ENCODE results near the gene NIF3L1. TPM values are rescaled to one million over a fixed set of nuclear protein-coding genes. Genes with fewer than 3 reads are reported as not detected.

NIF3L1 gene
- total RNA-seq, 2 donors from 2014 or later, result 7.3 to 7.6 TPM

DNA sequence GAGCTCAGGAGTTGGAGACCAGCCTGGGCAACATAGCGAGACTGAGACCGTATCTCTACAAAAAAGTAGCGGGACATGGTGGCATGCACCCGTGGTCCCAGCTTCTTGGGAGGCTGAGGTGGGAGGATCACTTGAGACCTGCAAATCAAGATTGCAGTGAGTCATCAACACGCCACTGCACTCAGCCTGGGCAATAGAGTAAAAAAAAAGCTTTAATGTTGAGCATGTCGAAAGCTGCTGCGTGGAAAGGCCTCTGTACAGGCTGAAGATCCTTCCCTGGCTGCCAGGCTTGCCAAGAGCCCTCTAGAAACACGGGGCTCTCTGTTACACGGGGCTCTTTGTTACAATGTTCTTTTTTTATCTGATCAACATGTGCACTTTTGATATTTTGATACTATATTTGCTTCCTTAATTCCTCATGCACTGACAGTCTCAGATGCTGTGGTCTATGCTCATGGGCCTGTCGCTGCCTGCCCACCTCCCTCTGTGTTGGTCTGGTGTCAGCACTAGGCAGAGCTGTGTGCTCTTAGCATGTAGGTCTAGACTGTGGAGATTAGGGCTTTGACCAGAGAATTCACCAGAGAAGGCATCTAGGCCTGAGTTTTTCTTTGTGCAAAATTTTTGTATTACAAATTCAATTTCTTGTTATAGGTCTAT lies 43.4 kb upstream of the NIF3L1 start:
- WGBS, 2 donors, result 86 to 94% methylated on average over 8 to 10 of the region's 10 CpGs
- TF ChIP-seq, protein P1, sequence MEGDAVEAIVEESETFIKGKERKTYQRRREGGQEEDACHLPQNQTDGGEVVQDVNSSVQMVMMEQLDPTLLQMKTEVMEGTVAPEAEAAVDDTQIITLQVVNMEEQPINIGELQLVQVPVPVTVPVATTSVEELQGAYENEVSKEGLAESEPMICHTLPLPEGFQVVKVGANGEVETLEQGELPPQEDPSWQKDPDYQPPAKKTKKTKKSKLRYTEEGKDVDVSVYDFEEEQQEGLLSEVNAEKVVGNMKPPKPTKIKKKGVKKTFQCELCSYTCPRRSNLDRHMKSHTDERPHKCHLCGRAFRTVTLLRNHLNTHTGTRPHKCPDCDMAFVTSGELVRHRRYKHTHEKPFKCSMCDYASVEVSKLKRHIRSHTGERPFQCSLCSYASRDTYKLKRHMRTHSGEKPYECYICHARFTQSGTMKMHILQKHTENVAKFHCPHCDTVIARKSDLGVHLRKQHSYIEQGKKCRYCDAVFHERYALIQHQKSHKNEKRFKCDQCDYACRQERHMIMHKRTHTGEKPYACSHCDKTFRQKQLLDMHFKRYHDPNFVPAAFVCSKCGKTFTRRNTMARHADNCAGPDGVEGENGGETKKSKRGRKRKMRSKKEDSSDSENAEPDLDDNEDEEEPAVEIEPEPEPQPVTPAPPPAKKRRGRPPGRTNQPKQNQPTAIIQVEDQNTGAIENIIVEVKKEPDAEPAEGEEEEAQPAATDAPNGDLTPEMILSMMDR (IDR thresholded peaks at IDR 0.05), result no peak
- TF ChIP-seq POLR2A (IDR thresholded peaks at IDR 0.05), result no peak
- no peak for DNase-seq
- Histone ChIP-seq H3K9me3 (no peaks in the 10 kb centered on the region), H3K27me3 (no peaks in the 10 kb centered on the region), H3K4me1 (no peaks in the 10 kb centered on the region), H3K4me3 (no peak overlapping the region), H3K27ac (no peak overlapping the region), H3K36me3 (replicated peaks in 1 of 2; ENCODE audit: insufficient read depth in 1 of 2, low read depth in 2 of 2) (no peaks in the 10 kb centered on the region)
- ATAC-seq, result no peak
- intact Hi-C loops (cut with DNase I), result no loop called here

DNA sequence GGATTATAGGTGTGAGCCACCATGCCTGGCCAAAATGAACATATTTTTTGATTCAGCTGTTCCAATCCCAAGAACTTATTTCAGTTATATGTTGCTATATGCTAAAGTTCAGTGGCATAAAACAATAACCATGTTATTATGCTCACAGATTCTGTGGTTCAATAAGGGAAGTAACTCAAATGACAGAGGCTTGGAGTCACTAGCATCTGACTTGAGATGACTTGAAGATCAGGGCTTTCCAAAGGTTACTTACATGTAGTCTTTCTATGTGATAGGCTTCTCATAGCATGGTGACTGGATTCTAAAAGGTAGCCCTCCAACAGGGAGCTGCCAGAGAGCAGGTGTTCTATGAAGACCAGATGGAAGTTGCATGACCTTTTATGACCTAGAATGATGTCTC lies 41.9 kb upstream of the NIF3L1 start:
- H3K36me3 ChIP-seq (replicated peaks in 1 of 2; ENCODE audit: insufficient read depth in 1 of 2, low read depth in 2 of 2), result peaks cover 0 to 11% of the 10 kb centered on the region in 2 donors
- no peaks in the 10 kb centered on the region for H3K4me1 ChIP-seq
- H3K27me3 ChIP-seq, result no peaks in the 10 kb centered on the region
- H3K9me3 ChIP-seq, result no peaks in the 10 kb centered on the region
- no peak overlapping the region for H3K4me3 ChIP-seq
- no peak for ATAC-seq
- H3K27ac ChIP-seq, result no peak overlapping the region
- TF ChIP-seq, protein P1 (IDR thresholded peaks at IDR 0.05), result no peak
- TF ChIP-seq POLR2A (IDR thresholded peaks at IDR 0.05), result no peak
- DNase-seq, result no peak
- intact Hi-C loops (cut with DNase I), result no loop called here

DNA sequence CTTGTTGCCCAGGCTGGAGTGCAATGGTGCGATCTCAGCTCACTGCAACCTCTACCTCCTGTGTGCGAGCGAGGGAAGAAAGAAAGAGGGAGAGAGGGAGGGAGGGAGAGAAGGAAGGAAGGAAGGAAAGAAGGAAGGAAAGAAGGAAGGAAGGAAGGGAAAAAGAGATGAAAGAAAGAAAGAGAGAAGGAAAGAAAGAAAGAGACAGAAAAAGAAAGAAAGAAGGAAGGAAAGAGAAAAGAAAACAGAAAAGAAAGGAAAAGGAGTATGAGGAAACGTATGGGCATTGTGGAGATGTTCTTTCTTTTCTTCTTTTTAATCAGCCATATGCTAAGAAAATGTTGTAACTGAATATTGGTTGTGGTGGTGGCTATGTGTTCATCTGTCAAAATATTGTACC lies 41.2 kb upstream of the NIF3L1 start:
- no peak overlapping the region for H3K4me3 ChIP-seq
- H3K27me3 ChIP-seq, result no peaks in the 10 kb centered on the region
- TF ChIP-seq POLR2A (IDR thresholded peaks at IDR 0.05), result no peak
- TF ChIP-seq, protein P1 (IDR thresholded peaks at IDR 0.05), result no peak
- ATAC-seq (no peak), DNase-seq (no peak)
- no peaks in the 10 kb centered on the region for H3K9me3 ChIP-seq
- 86 to 88% methylated on average over 4 of the region's 4 CpGs for WGBS, 2 donors
- H3K27ac ChIP-seq, result no peak overlapping the region
- H3K36me3 ChIP-seq (replicated peaks in 1 of 2; ENCODE audit: insufficient read depth in 1 of 2, low read depth in 2 of 2), result peaks cover under 1 to 18% of the 10 kb centered on the region in 2 donors
- intact Hi-C loops (cut with DNase I), result no loop called here
- no peaks in the 10 kb centered on the region for H3K4me1 ChIP-seq

DNA sequence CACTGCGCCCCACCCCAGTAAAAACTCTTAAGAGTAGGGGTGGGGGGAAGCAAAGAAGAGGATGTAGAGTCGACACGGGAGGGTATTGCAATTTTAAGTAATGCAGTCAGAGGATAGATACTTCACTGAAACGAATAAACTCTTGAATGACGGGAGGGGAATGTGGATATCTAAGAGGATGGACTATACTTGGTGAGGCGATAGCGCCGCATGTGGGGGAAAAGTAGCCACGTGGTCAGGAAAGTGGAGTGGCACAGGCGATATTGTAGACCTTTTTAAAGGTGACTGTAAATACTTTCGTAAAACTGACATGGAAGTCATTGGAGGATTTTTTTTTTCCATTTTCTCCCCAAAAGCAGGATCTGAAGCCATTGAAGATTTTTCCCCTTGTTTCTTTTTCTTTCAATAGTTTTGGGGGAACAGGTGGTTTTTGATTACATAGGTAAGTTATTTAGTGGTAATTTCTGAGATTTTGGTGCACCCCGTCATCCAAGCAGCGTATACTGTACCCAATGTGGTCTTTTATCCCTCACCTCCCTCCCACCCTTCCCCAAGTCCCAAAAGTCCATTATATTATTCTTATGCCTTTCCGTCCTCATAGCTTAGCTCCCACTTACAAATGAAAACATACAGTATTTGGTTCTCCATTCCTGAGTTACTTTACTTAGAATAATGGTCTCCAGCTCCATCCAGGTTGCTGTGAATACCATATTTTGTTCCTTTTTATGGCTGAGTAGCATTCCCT lies 38.5 kb upstream of the NIF3L1 start:
- peaks cover 22 to 41% of the 10 kb centered on the region in 2 donors for H3K36me3 ChIP-seq (replicated peaks in 1 of 2; ENCODE audit: insufficient read depth in 1 of 2, low read depth in 2 of 2)
- TF ChIP-seq, protein P1 (IDR thresholded peaks at IDR 0.05), result no peak
- no peak for TF ChIP-seq POLR2A (IDR thresholded peaks at IDR 0.05)
- H3K9me3 ChIP-seq, result no peaks in the 10 kb centered on the region
- H3K27ac ChIP-seq, result no peak overlapping the region
- no peak for ATAC-seq
- H3K27me3 ChIP-seq, result no peaks in the 10 kb centered on the region
- H3K4me1 ChIP-seq, result no peaks in the 10 kb centered on the region
- no peak overlapping the region for H3K4me3 ChIP-seq
- no peak for DNase-seq
- intact Hi-C loops (cut with DNase I), result no loop called here
- 84 to 89% methylated on average over 14 of the region's 14 CpGs for WGBS, 2 donors
